SK-N-MC (cell line): ENCODE data around the gene MOB3A.
"Not testable (repeated sequence)": the region's sequence is repeated elsewhere in the genome, so short reads cannot be mapped to it uniquely, and the experiment has no call there.

Experiments
- DNase-seq: peaks from one replicate; pipeline ENCODE4 v3.0.0-alpha.2; 2011; ENCODE audit warnings: low read depth, low spot score
- H3K27ac ChIP-seq: fragments of 200-600 bp; sonication (generic); 2 replicates; pipeline ENCODE4 v1.5.1; 2016; ENCODE audit warnings: mixed run types
- H3K36me3 ChIP-seq: fragments of 200-600 bp; sonication (generic); 2 replicates; pipeline ENCODE4 v1.6.1; 2017; ENCODE audit warnings: antibody characterized with exemption, low read length, mixed read lengths; ENCODE audit not compliant: insufficient read depth
- H3K4me3 ChIP-seq: fragments of 200-600 bp; sonication (generic); 2 replicates; pipeline ENCODE4 v1.5.1; 2016
- H3K9ac ChIP-seq: fragments of 200-600 bp; sonication (generic); 2 replicates; pipeline ENCODE4 v1.8.0; 2017; ENCODE audit warnings: mixed run types, mixed read lengths; ENCODE audit not compliant: insufficient read length
- H3K9me3 ChIP-seq: fragments of 200-600 bp; sonication (generic); 2 replicates; pipeline ENCODE4 v1.6.1; 2017; ENCODE audit warnings: low read depth, mild to moderate bottlenecking, antibody characterized with exemption, low read length, moderate library complexity, mixed read lengths
- EZH2 ChIP-seq: fragments of 200-600 bp; sonication (generic); IDR thresholded peaks from one replicate; pipeline ENCODE4 v1.6.1; 2017; ENCODE audit warnings: antibody characterized with exemption
- FOXP2 ChIP-seq: optimal IDR thresholded peaks from 2 replicates; pipeline ENCODE3; 2011; ENCODE audit warnings: mild to moderate bottlenecking, moderate library complexity; ENCODE audit not compliant: insufficient read depth; ENCODE audit errors: extremely low read length, control extremely low read depth
- POLR2AphosphoS5 ChIP-seq: IDR thresholded peaks from 2 replicates; pipeline ENCODE4 v1.6.1; 2012; ENCODE audit warnings: mild to moderate bottlenecking, low read depth, low read length, borderline replicate concordance

The MOB3A gene

GRCh38 chr19:2135474-2136402 is 39.6 kb upstream of the MOB3A start:
- no peak for DNase-seq
- no peak overlapping the region for H3K9ac ChIP-seq
- H3K4me3 ChIP-seq, result no peak overlapping the region
- H3K27ac ChIP-seq, result no peak overlapping the region
- no peak for TF ChIP-seq POLR2AphosphoS5
- no peak for TF ChIP-seq FOXP2
- TF ChIP-seq EZH2, result no peak
- peaks cover 21% of the 10 kb centered on the region for H3K36me3 ChIP-seq
- no peaks in the 10 kb centered on the region for H3K9me3 ChIP-seq

GRCh38 chr19:2132731-2133490 is 36.8 kb upstream of the MOB3A start:
- Histone ChIP-seq H3K4me3 (no peak overlapping the region), H3K27ac (no peak overlapping the region), H3K9me3 (no peaks in the 10 kb centered on the region), H3K36me3 (peaks cover 15% of the 10 kb centered on the region), H3K9ac (no peak overlapping the region)
- no peak for DNase-seq
- TF ChIP-seq EZH2, result no peak
- TF ChIP-seq FOXP2, result no peak
- TF ChIP-seq POLR2AphosphoS5, result no peak

GRCh38 chr19:2132191-2132590 is 36.1 kb upstream of the MOB3A start:
- Histone ChIP-seq H3K9ac (no peak overlapping the region), H3K4me3 (no peak overlapping the region), H3K9me3 (no peaks in the 10 kb centered on the region), H3K27ac (no peak overlapping the region), H3K36me3 (peaks cover 17% of the 10 kb centered on the region)
- no peak for DNase-seq
- no peak for TF ChIP-seq EZH2
- TF ChIP-seq POLR2AphosphoS5, result no peak
- TF ChIP-seq FOXP2, result no peak

GRCh38 chr19:2131012-2131975 is 35.2 kb upstream of the MOB3A start:
- not testable (repeated sequence) for H3K27ac ChIP-seq, H3K9ac ChIP-seq, H3K4me3 ChIP-seq, DNase-seq, H3K9me3 ChIP-seq
- peaks cover 19% of the 10 kb centered on the region for H3K36me3 ChIP-seq

- no peaks in the 10 kb centered on the region for H3K9me3 ChIP-seq
- no peak overlapping the region for H3K4me3 ChIP-seq
- H3K27ac ChIP-seq, result peak overlapping the region; percentile 73
- peaks cover 23% of the 10 kb centered on the region; the same call in 1 of the 2 replicates for H3K36me3 ChIP-seq
- H3K9ac ChIP-seq, result no peak overlapping the region
- DNase-seq, result no peak
- TF ChIP-seq FOXP2, result no peak
- no peak; the same call in 1 of the 2 replicates for TF ChIP-seq POLR2AphosphoS5
- no peak for TF ChIP-seq EZH2
Measured at GRCh38 chr19:2129892-2130770, 34.0 kb upstream of the MOB3A start.

GRCh38 chr19:2129486-2129885 is 33.4 kb upstream of the MOB3A start:
- TF ChIP-seq POLR2AphosphoS5, result no peak
- no peak for TF ChIP-seq EZH2
- no peak for TF ChIP-seq FOXP2
- Histone ChIP-seq H3K4me3 (no peak overlapping the region), H3K36me3 (peaks cover 23% of the 10 kb centered on the region; the same call in 1 of the 2 replicates), H3K9ac (no peak overlapping the region), H3K9me3 (no peaks in the 10 kb centered on the region), H3K27ac (peak overlapping the region; percentile 73)
- no peak for DNase-seq

GRCh38 chr19:2129022-2129421 is 32.9 kb upstream of the MOB3A start:
- Histone ChIP-seq H3K36me3 (peaks cover 26% of the 10 kb centered on the region; the same call in 1 of the 2 replicates), H3K4me3 (no peak overlapping the region), H3K27ac (peak overlapping the region; percentile 73), H3K9me3 (no peaks in the 10 kb centered on the region), H3K9ac (no peak overlapping the region)
- no peak for DNase-seq
- TF ChIP-seq FOXP2 (no peak), POLR2AphosphoS5 (no peak), EZH2 (no peak)

GRCh38 chr19:2128252-2128651 is 32.1 kb upstream of the MOB3A start:
- DNase-seq, H3K4me3 ChIP-seq, H3K9me3 ChIP-seq, H3K9ac ChIP-seq: not testable (repeated sequence)
- peak overlapping the region; percentile 83 for H3K27ac ChIP-seq
- H3K36me3 ChIP-seq, result peaks cover 33% of the 10 kb centered on the region; the same call in 1 of the 2 replicates
